CD4-positive, alpha-beta T cell treated with Interferon gamma for 1 hour (primary cell): Measurements from ENCODE around the gene HIPK2.

Experiments
- DNase-seq: peaks from one replicate; pipeline ENCODE4 v3.0.0-alpha.2; 2020

HIPK2 gene

DNA sequence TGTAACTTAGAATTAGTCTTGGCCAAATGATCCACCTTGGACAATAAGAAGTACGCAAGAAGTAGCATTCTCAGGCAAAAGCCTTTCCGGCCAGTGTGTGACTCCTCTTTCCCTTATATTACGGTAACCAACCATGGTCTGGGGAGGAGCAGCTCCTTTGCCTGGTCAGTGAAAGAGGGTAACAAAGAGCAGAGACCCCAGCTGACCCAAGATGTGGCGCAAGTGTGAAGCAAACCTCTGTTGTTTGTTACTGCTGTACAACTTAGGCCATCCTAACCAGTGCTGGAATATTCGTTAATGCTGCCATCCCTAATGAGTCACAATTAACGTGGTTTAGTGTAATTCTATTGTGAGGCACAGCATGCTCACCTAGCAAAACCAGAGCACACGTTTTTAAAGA is 44.0 kb downstream of the HIPK2 start:
- no peak for DNase-seq

- no peak for DNase-seq
Observed at GRCh38 chr7:139732471-139733167, 45.2 kb downstream of the HIPK2 start.

DNA sequence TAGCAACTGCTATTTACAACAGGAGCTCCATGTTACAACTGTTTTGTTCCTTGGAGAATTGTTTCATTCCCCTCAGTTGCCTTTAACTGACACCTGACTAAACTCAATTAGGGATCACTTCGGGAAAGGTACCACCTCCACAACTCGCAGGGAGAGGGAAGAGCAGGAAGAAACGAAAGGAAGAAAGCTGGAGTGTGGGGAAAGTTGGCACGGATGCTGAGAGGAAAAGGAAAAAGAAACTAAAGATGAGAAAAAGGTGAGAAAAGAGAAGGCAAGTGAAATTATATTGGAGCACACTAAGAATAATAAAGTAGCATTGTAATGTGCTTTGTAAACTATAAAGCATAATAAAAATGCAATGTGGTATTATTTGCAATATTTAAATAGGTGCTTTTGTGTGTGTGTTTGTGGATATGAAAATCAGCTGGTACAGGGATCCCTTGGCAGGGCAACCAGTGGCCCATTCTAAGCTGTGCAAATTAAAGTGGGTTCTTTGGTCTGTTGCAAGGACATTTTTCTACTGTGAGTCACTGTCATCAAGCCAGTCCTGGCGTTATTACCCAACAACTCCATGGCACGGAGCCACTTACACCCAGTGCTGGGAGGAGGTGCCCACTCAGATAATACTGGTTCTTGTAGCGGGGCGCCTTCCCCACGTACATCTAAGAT is 45.9 kb downstream of the HIPK2 start:
- peak; percentile 49 for DNase-seq

GRCh38 chr7:139730746-139731612 is 46.8 kb downstream of the HIPK2 start:
- DNase-seq, result peak; percentile 48

GRCh38 chr7:139728203-139728602 is 49.6 kb downstream of the HIPK2 start:
- DNase-seq, result no peak

GRCh38 chr7:139727151-139727705 is 50.6 kb downstream of the HIPK2 start:
- DNase-seq, result no peak

- DNase-seq, result no peak
Observed at GRCh38 chr7:139726485-139726869, 51.3 kb downstream of the HIPK2 start.

- DNase-seq, result no peak
Observed at GRCh38 chr7:139725858-139726484, 51.8 kb downstream of the HIPK2 start.

- no peak for DNase-seq
Observed at GRCh38 chr7:139725077-139725476, 52.7 kb downstream of the HIPK2 start.

GRCh38 chr7:139722604-139723003 is 55.2 kb downstream of the HIPK2 start:
- DNase-seq, result no peak

DNA sequence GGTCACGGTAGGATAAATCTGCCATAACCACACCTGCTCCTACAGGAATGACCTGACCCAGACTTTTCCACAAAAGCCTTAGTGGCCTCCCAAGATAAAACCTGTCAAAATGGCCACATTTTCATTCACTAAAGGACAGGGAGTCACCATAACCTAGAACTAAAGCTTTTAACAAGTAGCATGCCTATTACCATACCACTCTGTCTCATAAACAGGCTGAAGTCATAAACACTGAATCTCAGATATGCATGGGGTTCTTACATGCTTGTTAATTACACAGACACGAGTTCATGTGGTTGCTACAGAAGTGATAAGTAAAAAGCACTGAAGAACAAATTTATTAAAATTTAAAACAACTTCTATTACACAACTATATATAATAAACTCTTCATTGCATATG is 56.0 kb downstream of the HIPK2 start:
- DNase-seq, result no peak

GRCh38 chr7:139721417-139721816 is 56.4 kb downstream of the HIPK2 start:
- DNase-seq, result no peak

DNA sequence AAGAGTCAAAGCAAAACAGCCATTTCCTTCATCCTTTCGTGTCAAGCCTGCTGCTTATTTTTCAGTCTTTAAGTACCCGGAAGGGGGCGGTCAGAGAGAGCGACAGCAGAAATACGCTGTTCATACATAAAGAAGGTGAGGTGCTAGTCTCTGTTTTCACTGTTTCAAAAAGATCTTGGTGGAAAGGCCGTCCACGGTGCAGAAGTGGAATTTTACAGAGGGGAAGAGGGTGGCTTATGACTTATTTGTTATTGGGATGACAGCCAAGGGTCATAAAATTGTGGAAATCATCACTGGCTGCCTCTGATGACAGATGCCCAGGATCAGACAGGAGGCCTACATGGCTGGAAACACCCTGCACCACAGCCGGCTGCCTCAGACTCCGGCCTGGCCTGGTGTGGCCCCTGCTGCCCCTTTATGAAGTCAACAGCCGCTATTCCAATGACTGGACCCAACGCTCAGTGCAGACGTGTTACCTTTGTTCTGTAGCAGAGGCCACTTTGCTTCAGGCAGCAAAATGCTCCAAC is 57.0 kb downstream of the HIPK2 start:
- DNase-seq, result no peak

GRCh38 chr7:139720186-139720585 is 57.6 kb downstream of the HIPK2 start:
- no peak for DNase-seq

- no peak for DNase-seq
Observed at GRCh38 chr7:139718859-139719258, 58.9 kb downstream of the HIPK2 start.

- no peak for DNase-seq
Observed at GRCh38 chr7:139718141-139718540, 59.7 kb downstream of the HIPK2 start.

DNA sequence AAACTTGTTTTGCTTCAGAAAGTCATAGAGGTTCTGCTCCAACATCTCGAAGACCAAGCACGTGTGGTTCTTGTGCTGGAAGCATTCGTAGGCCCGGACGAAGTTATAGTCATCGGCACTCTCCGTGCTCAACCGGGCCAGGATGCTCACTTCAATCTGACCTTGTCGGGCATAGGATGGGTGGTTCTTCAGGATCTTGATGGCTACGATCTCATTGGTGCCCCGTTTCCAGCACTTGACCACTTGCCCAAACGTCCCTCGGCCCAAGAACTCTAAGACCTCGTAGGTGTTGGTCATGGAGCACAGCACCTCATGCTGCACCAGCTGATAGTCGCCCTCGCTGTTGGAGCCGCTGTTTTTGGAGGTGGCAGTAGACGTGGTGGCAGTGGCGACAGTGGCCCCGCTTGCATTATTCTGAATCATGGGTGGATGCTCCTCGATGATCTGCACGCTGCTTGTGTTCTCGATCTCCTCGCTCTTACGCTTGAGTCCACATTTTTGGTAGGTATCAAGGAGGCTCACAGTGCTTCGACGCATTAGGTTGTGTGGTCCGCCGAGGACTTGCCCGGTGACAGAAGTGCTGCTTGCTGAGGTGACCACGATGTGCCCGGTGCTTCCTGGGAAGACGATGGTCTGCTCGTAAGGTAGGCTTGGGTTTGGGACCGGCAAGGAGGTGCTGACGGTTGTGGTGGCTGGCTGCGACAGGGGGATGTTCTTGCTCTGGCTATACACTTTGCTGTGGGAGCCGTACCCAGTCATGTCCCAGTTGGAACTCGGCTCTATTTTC is 61.4 kb downstream of the HIPK2 start:
- DNase-seq, result no peak

- DNase-seq, result no peak
Observed at GRCh38 chr7:139715194-139715815, 62.5 kb downstream of the HIPK2 start.

DNA sequence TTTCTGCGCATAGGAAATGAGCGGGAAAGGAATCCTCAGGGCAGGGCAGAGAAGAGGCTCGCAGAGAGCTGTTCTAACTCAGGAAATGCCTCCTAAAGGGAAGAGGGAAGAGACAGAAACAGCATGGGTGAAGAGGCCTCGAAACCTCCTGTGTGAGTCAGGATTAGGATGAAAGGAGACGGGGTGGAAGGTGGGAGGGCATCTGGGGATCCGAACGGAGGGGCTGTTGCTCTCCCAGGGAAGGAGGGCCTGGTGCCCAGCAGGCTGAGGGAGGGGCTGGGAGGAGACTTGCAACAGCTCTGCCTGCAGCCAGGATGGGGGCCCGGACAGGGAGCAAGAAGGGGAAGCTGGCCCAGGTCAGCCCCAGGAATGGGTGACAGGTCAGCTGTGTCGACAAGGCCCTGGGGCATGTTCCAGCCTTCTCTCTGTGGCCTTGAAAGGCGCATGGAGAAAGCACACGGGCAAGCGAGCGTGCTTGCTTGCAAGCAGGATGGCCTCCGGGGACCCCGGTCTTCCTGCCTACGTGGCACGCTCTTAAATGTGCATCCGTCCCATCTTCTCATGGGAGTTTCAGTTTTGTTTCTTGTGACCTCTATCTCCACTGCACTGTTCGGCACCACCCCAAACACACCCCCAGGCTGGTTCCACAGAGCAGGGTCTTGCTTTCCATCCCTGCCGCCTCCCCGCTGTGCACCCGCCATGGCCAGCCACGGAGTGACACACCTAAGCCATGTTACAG is 63.5 kb downstream of the HIPK2 start:
- DNase-seq, result peak; percentile 44

DNA sequence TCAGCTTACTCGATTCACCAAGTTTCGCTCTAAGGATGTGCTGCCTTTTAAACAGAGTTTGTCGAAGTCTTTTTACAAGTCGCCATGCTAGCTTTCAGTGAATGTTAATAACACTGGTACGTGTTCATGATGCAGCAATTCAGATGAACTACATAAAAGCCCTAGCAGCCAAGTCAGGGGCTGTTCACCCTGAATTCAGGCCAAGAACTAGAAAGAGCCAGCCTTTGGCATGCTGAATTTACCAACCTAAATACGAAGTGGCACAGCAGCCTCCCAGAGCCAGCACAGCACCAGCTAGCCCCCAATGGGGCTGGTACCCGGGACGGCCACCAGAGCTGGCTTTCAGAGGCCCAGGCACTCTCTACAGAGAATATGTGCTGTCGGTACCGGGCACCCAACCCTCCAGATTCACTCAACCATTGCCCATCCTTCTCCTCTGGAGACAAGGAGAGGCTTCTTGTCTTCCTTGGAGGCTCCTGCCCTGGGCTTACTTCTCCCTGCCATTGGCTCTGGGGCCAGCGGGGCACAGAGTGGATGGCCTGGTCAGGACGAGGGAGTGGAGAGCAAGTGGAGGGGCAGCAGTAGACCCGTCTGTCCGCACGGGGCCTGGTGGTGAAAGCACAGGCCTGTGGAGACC is 64.2 kb downstream of the HIPK2 start:
- DNase-seq, result no peak
